WERI-Rb-1 (cell line): ENCODE data around the gene PDE6A.

Source experiments
- DNase-seq: peaks from one replicate; pipeline ENCODE4 v3.0.0-alpha.2; 2020
- H3K27ac ChIP-seq: fragments of 250-450 bp; sonication (Bioruptor Pico); 2 replicates; pipeline ENCODE4 v1.5.1; 2020; ENCODE audit warnings: mild to moderate bottlenecking, moderate library complexity
- H3K27me3 ChIP-seq: fragments of 250-450 bp; sonication (Bioruptor Pico); 2 replicates; pipeline ENCODE4 v1.5.1; 2021; ENCODE audit warnings: mild to moderate bottlenecking, low read depth, moderate library complexity; ENCODE audit not compliant: insufficient read depth, severe bottlenecking
- H3K36me3 ChIP-seq: fragments of 250-450 bp; sonication (Bioruptor Pico); 2 replicates; pipeline ENCODE4 v1.5.1; 2020; ENCODE audit warnings: mild to moderate bottlenecking, moderate library complexity
- H3K4me3 ChIP-seq: 2 replicates; pipeline ENCODE4 v1.5.1; 2011; ENCODE audit warnings: low read depth, mild to moderate bottlenecking, control low read depth, low read length
- H3K9me3 ChIP-seq: fragments of 250-450 bp; sonication (Bioruptor Pico); 2 replicates; pipeline ENCODE4 v1.5.1; 2021; ENCODE audit warnings: mild to moderate bottlenecking, moderate library complexity; ENCODE audit not compliant: severe bottlenecking
- CTCF ChIP-seq: IDR thresholded peaks from 2 replicates; pipeline ENCODE4 v1.5.1; 2011; ENCODE audit warnings: low read depth, mild to moderate bottlenecking, control low read depth, inconsistent platforms, low read length

The PDE6A gene

GRCh38 chr5:149930043-149930748, 14.4 kb downstream of the PDE6A start:
- H3K27me3 ChIP-seq: no peaks in the 10 kb centered on the region
- H3K27ac ChIP-seq: no peak overlapping the region
- H3K9me3 ChIP-seq: no peaks in the 10 kb centered on the region
- no peaks in the 10 kb centered on the region for H3K36me3 ChIP-seq
- H3K4me3 ChIP-seq: no peak overlapping the region
- no peak for DNase-seq
- no peak for TF ChIP-seq CTCF

GRCh38 chr5:149924486-149924885, 20.1 kb downstream of the PDE6A start:
- no peak overlapping the region for H3K27ac ChIP-seq
- no peak for TF ChIP-seq CTCF
- no peaks in the 10 kb centered on the region for H3K9me3 ChIP-seq
- H3K4me3 ChIP-seq: no peak overlapping the region
- H3K36me3 ChIP-seq: no peaks in the 10 kb centered on the region
- no peaks in the 10 kb centered on the region for H3K27me3 ChIP-seq
- no peak for DNase-seq

GRCh38 chr5:149922950-149923349, 21.6 kb downstream of the PDE6A start:
- Histone ChIP-seq H3K36me3 (no peaks in the 10 kb centered on the region), H3K27me3 (no peaks in the 10 kb centered on the region), H3K27ac (no peak overlapping the region), H3K9me3 (no peaks in the 10 kb centered on the region), H3K4me3 (no peak overlapping the region)
- TF ChIP-seq CTCF: no peak
- no peak for DNase-seq

- no peaks in the 10 kb centered on the region for H3K36me3 ChIP-seq
- H3K9me3 ChIP-seq: no peaks in the 10 kb centered on the region
- H3K27me3 ChIP-seq: no peaks in the 10 kb centered on the region
- no peak for DNase-seq
- no peak overlapping the region for H3K4me3 ChIP-seq
- no peak for TF ChIP-seq CTCF
- H3K27ac ChIP-seq: no peak overlapping the region
Measured at GRCh38 chr5:149921597-149921996, 23.0 kb downstream of the PDE6A start.

- no peak for TF ChIP-seq CTCF
- no peaks in the 10 kb centered on the region for H3K27me3 ChIP-seq
- no peak overlapping the region for H3K27ac ChIP-seq
- H3K9me3 ChIP-seq: no peaks in the 10 kb centered on the region
- no peaks in the 10 kb centered on the region for H3K36me3 ChIP-seq
- no peak overlapping the region for H3K4me3 ChIP-seq
- DNase-seq: no peak
Measured at GRCh38 chr5:149917073-149917676, 27.4 kb downstream of the PDE6A start.
